NCI-H446 treated with DMSO at 0.1 percent for 48 hours (cell line): ENCODE data around the gene LDLRAP1.

Experiments used
- DNase-seq: peaks from one replicate; lab custom pipeline; 2025; lab: John Stamatoyannopoulos, UW

Gene LDLRAP1

GRCh38 chr1:25544243-25544764 is 898 bp downstream of the LDLRAP1 start:
- DNase-seq = no peak

GRCh38 chr1:25544819-25545218 is 1.4 kb downstream of the LDLRAP1 start:
- DNase-seq = no peak

- no peak for DNase-seq
These were observed 2.4 kb downstream of the LDLRAP1 start for GRCh38 chr1:25545767-25546166.

GRCh38 chr1:25546193-25546592 is 2.8 kb downstream of the LDLRAP1 start:
- DNase-seq = no peak

- DNase-seq = no peak
These were observed 5.2 kb downstream of the LDLRAP1 start for GRCh38 chr1:25548601-25549000.

- no peak for DNase-seq
These were observed 6.1 kb downstream of the LDLRAP1 start for GRCh38 chr1:25549273-25550154.

GRCh38 chr1:25550155-25550506 is 6.7 kb downstream of the LDLRAP1 start:
- no peak for DNase-seq

GRCh38 chr1:25550683-25551310 is 7.4 kb downstream of the LDLRAP1 start:
- DNase-seq = no peak

GRCh38 chr1:25553749-25554429 is 10.5 kb downstream of the LDLRAP1 start:
- DNase-seq = no peak

GRCh38 chr1:25554430-25554780 is 11.0 kb downstream of the LDLRAP1 start:
- DNase-seq = no peak

- DNase-seq = no peak
These were observed 11.7 kb downstream of the LDLRAP1 start for GRCh38 chr1:25554886-25555752.

GRCh38 chr1:25555753-25556092 is 12.3 kb downstream of the LDLRAP1 start:
- DNase-seq = no peak

GRCh38 chr1:25556132-25556670 is 12.8 kb downstream of the LDLRAP1 start:
- DNase-seq = no peak

- DNase-seq = no peak
These were observed 13.5 kb downstream of the LDLRAP1 start for GRCh38 chr1:25556791-25557476.

GRCh38 chr1:25557543-25557942 is 14.1 kb downstream of the LDLRAP1 start:
- no peak for DNase-seq

GRCh38 chr1:25559031-25559430 is 15.6 kb downstream of the LDLRAP1 start:
- DNase-seq = no peak

GRCh38 chr1:25560001-25560400 is 16.6 kb downstream of the LDLRAP1 start:
- no peak for DNase-seq

- DNase-seq = no peak
These were observed 17.4 kb downstream of the LDLRAP1 start for GRCh38 chr1:25560788-25561187.

GRCh38 chr1:25561421-25562100 is 18.2 kb downstream of the LDLRAP1 start:
- DNase-seq = no peak

GRCh38 chr1:25562101-25562927 is 18.9 kb downstream of the LDLRAP1 start:
- DNase-seq = no peak
